HG02610 (cell line): Measurements from ENCODE around the gene EIF6.

Source experiments
- ATAC-seq: cut with Tn5 transposase; IDR thresholded peaks from one replicate; pipeline ENCODE4 v1.9.1; 2021; ENCODE audit warnings: mild to moderate bottlenecking, moderate library complexity; ENCODE audit not compliant: unreplicated experiment

EIF6 gene

DNA sequence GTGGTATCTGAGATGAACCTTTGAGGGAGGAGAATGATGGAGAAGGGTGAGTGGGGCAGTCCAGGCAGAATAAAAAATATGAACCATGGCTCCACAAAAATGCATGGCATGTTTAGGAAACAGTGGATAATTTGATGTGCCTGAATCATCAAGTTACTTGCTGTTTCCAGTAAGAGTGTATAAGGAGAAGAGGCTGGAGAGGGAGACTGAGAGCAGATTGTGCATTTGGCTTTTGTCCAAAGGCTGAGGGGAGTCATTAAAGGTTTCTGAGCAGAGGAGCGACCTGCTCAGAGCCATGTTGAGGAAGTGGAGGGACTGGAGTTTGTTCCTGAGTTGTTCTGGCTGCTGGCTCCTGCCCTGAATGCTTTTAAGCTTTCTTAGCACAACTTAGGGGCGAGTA, 52.0 kb downstream of the EIF6 start:
- ATAC-seq = no peak
